Lung (tissue), 12 donors: ENCODE measurements around the gene FKBP7. TPM values are rescaled to one million over a fixed set of nuclear protein-coding genes. Genes with fewer than 3 reads are reported as not detected.

ENCODE experiments used
- ATAC-seq: fragments of 200-7000 bp; cut with Tn5 transposase; one replicate; pipeline ENCODE4 v1.9.1; 2020; ENCODE audit warnings: moderate number of reproducible peaks; ENCODE audit not compliant: insufficient read depth, low FRiP score
- DNase-seq, 3 donors: peaks; one replicate each; pipeline ENCODE4 v3.0.0-alpha.2; 2013 to 2017
- H3K27ac ChIP-seq, 2 donors: one replicate each; pipeline ENCODE4 v1.5.1; 2013; ENCODE audit warnings: mild to moderate bottlenecking in 2 of 2, moderate library complexity in 2 of 2, control low read depth in 1 of 2, inconsistent platforms in 1 of 2, low read depth in 1 of 2, low read length in 1 of 2
- H3K27me3 ChIP-seq, 3 donors: one replicate each; pipeline ENCODE4 v1.5.1; 2013; ENCODE audit warnings: low read length in 2 of 3; ENCODE audit not compliant: control insufficient read depth in 3 of 3, insufficient read depth in 3 of 3
- H3K36me3 ChIP-seq, 4 donors: one replicate each; pipeline ENCODE4 v1.5.1; 2013; ENCODE audit warnings: low read length in 4 of 4, mild to moderate bottlenecking in 1 of 4, moderate library complexity in 1 of 4; ENCODE audit not compliant: control insufficient read depth in 4 of 4, insufficient read depth in 4 of 4
- H3K4me1 ChIP-seq, 5 donors: one replicate each; pipeline ENCODE4 v1.5.1; 2013; ENCODE audit warnings: low read length in 5 of 5, mild to moderate bottlenecking in 2 of 5, moderate library complexity in 1 of 5; ENCODE audit not compliant: control insufficient read depth in 5 of 5, insufficient read depth in 5 of 5
- H3K4me3 ChIP-seq: one replicate; pipeline ENCODE4 v1.5.1; 2013; ENCODE audit warnings: mild to moderate bottlenecking, control low read depth, moderate library complexity
- H3K9ac ChIP-seq, 2 donors: one replicate each; pipeline ENCODE4 v1.5.1; 2013; ENCODE audit warnings: low read length in 2 of 2, control low read depth in 1 of 2; ENCODE audit not compliant: insufficient read depth in 1 of 2
- H3K9me3 ChIP-seq, 4 donors: one replicate each; pipeline ENCODE4 v1.5.1; 2013; ENCODE audit warnings: low read length in 3 of 4, mild to moderate bottlenecking in 1 of 4, moderate library complexity in 1 of 4; ENCODE audit not compliant: control insufficient read depth in 4 of 4, insufficient read depth in 3 of 4
- CTCF ChIP-seq: IDR thresholded peaks from 2 replicates; pipeline ENCODE4 v1.5.1; 2012; ENCODE audit warnings: mild to moderate bottlenecking; ENCODE audit errors: control extremely low read depth, extremely low read depth
- WGBS, 2 donors: extraction: QIAGEN DNeasy Blood & Tissue Kit; methylation state at CpG; one replicate each; pipeline ENCODE4 v1.1.7; 2013; 5-methylcytosine and 5-hydroxymethylcytosine counted together
- polyA plus RNA-seq, 2 donors: library from polyadenylated mRNA; stranded (reverse); fragments of 200-250 nt; gene quantifications; one replicate each; pipeline ENCODE4 v1.2.1, GENCODE V29; 2013
- total RNA-seq, 2 donors: library from RNA; depleted of rRNA in 1 of 2; stranded (reverse); fragments of >200 nt in 1 of 2; gene quantifications; one replicate each; pipeline ENCODE4 v1.2.1, GENCODE V29; 2014 to 2021
- donor health status: control.
- donor health status: control.
- donor health status: Bipolar disorder and iron deficiency.
- donor health status: healthy.
- donor health status: DM: yes; HTN: yes; CAD: no.

Gene FKBP7
- total and polyA plus RNA-seq, 4 donors: 6.6 to 53.3 (median 7.7) TPM

GRCh38 chr2:178479758-178480226 lies 1.4 kb upstream of the FKBP7 start:
- H3K9ac ChIP-seq: peak overlapping the region in 1 of 2 donors; percentile 95
- H3K27me3 ChIP-seq: no peaks in the 10 kb centered on the region
- TF ChIP-seq CTCF: no peak
- H3K9me3 ChIP-seq: no peaks in the 10 kb centered on the region
- H3K36me3 ChIP-seq: peaks cover 0 to 2% (median 0%) of the 10 kb centered on the region in 4 donors
- DNase-seq: no peak
- no peak for ATAC-seq
- peak overlapping the region; percentile 89 to 93 for H3K27ac ChIP-seq
- 25 to 26% methylated on average over 19 of the region's 19 CpGs for WGBS, 2 donors
- no peak overlapping the region for H3K4me3 ChIP-seq
- peaks cover 0 to 40% (median 26%) of the 10 kb centered on the region in 5 donors for H3K4me1 ChIP-seq

DNA sequence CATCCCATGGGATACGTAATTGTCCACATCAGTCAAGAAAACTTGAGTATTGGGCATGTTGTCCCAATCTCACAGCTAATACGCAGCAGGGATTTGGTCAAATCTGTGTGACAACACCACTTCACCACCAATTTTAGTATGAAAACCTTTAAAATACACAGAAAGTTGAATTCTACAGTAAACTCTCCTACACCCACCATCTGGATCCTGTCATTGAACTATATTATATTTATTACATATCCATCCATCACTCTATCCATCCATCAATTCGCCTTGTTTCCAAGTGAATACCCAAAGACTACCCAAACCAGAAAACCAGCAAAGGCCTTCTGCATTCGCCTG lies 846 bp upstream of the FKBP7 start:
- no peak for TF ChIP-seq CTCF
- WGBS, 2 donors: 53 to 57% methylated on average over 4 of the region's 4 CpGs
- H3K4me1 ChIP-seq: peaks cover 0 to 37% (median 24%) of the 10 kb centered on the region in 5 donors
- DNase-seq (no peak), ATAC-seq (no peak)
- peaks cover 0 to 2% (median 0%) of the 10 kb centered on the region in 4 donors for H3K36me3 ChIP-seq
- H3K4me3 ChIP-seq: no peak overlapping the region
- peak overlapping the region in 1 of 2 donors; percentile 95 for H3K9ac ChIP-seq
- H3K27me3 ChIP-seq: no peaks in the 10 kb centered on the region
- H3K27ac ChIP-seq: peak overlapping the region in 1 of 2 donors; percentile 96
- H3K9me3 ChIP-seq: no peaks in the 10 kb centered on the region

DNA sequence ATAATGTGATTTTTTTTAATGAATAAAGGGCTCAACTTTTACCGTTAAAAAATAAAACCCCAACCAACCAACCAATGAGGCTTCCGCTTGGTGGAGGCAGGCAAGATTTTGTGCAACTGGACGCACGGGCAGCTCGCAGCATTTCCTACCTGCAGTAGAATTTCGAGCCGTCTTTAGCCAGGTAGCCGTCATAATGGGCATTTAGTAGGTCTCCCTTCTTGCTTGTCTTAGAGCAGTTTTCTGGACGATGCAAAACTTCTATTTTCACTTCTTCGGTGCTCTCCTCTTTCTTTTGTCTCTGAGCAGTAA lies 316 bp downstream of the FKBP7 start:
- peak overlapping the region; percentile 91 to 96 for H3K27ac ChIP-seq
- 1% methylated on average over 10 of the region's 10 CpGs for WGBS, 2 donors
- H3K36me3 ChIP-seq: peaks cover 0 to 2% (median 0%) of the 10 kb centered on the region in 4 donors
- H3K9ac ChIP-seq: peak overlapping the region; percentile 87 to 95
- H3K4me1 ChIP-seq: peaks cover 0 to 39% (median 24%) of the 10 kb centered on the region in 5 donors
- TF ChIP-seq CTCF: no peak
- DNase-seq: no peak
- no peaks in the 10 kb centered on the region for H3K27me3 ChIP-seq
- H3K4me3 ChIP-seq: peak overlapping the region; percentile 52
- H3K9me3 ChIP-seq: no peaks in the 10 kb centered on the region
- no peak for ATAC-seq
